RWPE2 (cell line): ENCODE data around the gene TXLNG.
A peak's percentile ranks its signal among the peaks of the same experiment; 100 is the strongest.

Experiments
- ATAC-seq: fragments of 200-7000 bp; cut with Tn5 transposase; 3 replicates; pipeline ENCODE4 v1.9.1; 2021; ENCODE audit warnings: low read depth
- DNase-seq: peaks from one replicate; pipeline ENCODE4 v3.0.0-alpha.2; 2020; ENCODE audit warnings: low spot score
- H3K27ac ChIP-seq: fragments of 450-650 bp; 2 replicates; pipeline ENCODE4 v1.5.1; 2017; ENCODE audit warnings: mild to moderate bottlenecking; ENCODE audit not compliant: poor library complexity, severe bottlenecking
- H3K27me3 ChIP-seq: fragments of 250-450 bp; sonication (Bioruptor Pico); 2 replicates; pipeline ENCODE4 v1.5.1; 2021; ENCODE audit warnings: mild to moderate bottlenecking, moderate library complexity; ENCODE audit not compliant: insufficient read depth, poor library complexity, severe bottlenecking
- H3K36me3 ChIP-seq: fragments of 250-450 bp; sonication (Bioruptor Pico); 2 replicates; pipeline ENCODE4 v1.5.1; 2020; ENCODE audit warnings: low read depth, mild to moderate bottlenecking, moderate library complexity
- H3K4me1 ChIP-seq: fragments of 250-450 bp; sonication (Bioruptor Pico); 2 replicates; pipeline ENCODE4 v1.5.1; 2021; ENCODE audit warnings: mild to moderate bottlenecking, moderate library complexity; ENCODE audit not compliant: insufficient read depth, poor library complexity, severe bottlenecking
- H3K4me3 ChIP-seq: fragments of 250-450 bp; sonication (Bioruptor Pico); 2 replicates; pipeline ENCODE4 v1.5.1; 2021; ENCODE audit warnings: mild to moderate bottlenecking, moderate library complexity; ENCODE audit not compliant: severe bottlenecking
- H3K9me3 ChIP-seq: fragments of 250-450 bp; sonication (Bioruptor Pico); 2 replicates; pipeline ENCODE4 v1.5.1; 2021; ENCODE audit warnings: mild to moderate bottlenecking, moderate library complexity; ENCODE audit not compliant: severe bottlenecking
- TF ChIP-seq, protein P1 (sequence below): fragments of 450-650 bp; IDR thresholded peaks from one replicate; pipeline ENCODE4 v1.5.1; 2017; ENCODE audit warnings: mild to moderate bottlenecking, moderate library complexity; ENCODE audit not compliant: poor library complexity, severe bottlenecking

Gene TXLNG

GRCh38 chrX:16807976-16808542, 21.8 kb downstream of the TXLNG start:
- H3K27me3 ChIP-seq = no peaks in the 10 kb centered on the region
- TF ChIP-seq, protein P1, sequence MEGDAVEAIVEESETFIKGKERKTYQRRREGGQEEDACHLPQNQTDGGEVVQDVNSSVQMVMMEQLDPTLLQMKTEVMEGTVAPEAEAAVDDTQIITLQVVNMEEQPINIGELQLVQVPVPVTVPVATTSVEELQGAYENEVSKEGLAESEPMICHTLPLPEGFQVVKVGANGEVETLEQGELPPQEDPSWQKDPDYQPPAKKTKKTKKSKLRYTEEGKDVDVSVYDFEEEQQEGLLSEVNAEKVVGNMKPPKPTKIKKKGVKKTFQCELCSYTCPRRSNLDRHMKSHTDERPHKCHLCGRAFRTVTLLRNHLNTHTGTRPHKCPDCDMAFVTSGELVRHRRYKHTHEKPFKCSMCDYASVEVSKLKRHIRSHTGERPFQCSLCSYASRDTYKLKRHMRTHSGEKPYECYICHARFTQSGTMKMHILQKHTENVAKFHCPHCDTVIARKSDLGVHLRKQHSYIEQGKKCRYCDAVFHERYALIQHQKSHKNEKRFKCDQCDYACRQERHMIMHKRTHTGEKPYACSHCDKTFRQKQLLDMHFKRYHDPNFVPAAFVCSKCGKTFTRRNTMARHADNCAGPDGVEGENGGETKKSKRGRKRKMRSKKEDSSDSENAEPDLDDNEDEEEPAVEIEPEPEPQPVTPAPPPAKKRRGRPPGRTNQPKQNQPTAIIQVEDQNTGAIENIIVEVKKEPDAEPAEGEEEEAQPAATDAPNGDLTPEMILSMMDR = no peak
- H3K9me3 ChIP-seq = no peaks in the 10 kb centered on the region
- ATAC-seq (peak; percentile 65; the same call in 2 of the 3 replicates), DNase-seq (no peak)
- no peak overlapping the region for H3K4me3 ChIP-seq
- H3K27ac ChIP-seq = peak overlapping the region; percentile 13
- no peaks in the 10 kb centered on the region for H3K4me1 ChIP-seq
- H3K36me3 ChIP-seq = no peaks in the 10 kb centered on the region

- no peaks in the 10 kb centered on the region for H3K27me3 ChIP-seq
- H3K27ac ChIP-seq = no peak overlapping the region
- no peak for ATAC-seq
- H3K9me3 ChIP-seq = no peaks in the 10 kb centered on the region
- TF ChIP-seq, protein P1 = no peak
- peaks cover 3% of the 10 kb centered on the region for H3K36me3 ChIP-seq
- no peaks in the 10 kb centered on the region for H3K4me1 ChIP-seq
- no peak overlapping the region for H3K4me3 ChIP-seq
- DNase-seq = no peak
Observed at GRCh38 chrX:16814597-16814996, 28.3 kb downstream of the TXLNG start.

GRCh38 chrX:16819634-16820033, 33.4 kb downstream of the TXLNG start:
- Histone ChIP-seq H3K27ac (no peak overlapping the region), H3K4me3 (no peak overlapping the region), H3K36me3 (peaks cover 10% of the 10 kb centered on the region), H3K4me1 (peaks cover 5% of the 10 kb centered on the region), H3K27me3 (no peaks in the 10 kb centered on the region), H3K9me3 (no peaks in the 10 kb centered on the region)
- no peak for DNase-seq
- ATAC-seq = no peak
- TF ChIP-seq, protein P1 = no peak

DNA sequence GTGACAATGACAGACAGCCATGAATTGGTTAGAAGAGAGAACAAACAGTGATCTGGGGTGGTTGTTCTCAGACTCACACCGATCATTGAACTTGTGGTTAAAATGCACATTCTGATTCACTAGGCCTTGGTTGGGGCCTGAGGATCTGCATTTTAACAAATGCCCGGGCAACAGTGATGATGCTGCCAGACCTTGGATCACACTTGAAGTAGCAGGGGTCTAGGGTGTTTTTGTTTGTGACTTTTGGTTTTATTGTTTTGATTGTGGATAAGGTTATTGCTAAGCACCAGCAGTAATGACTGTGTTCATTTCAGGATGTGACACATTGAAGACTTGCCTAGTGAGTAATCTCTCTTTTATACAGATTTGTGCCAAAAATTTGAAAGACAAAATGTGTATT, 36.5 kb downstream of the TXLNG start:
- H3K27ac ChIP-seq = peak overlapping the region; percentile 92
- H3K9me3 ChIP-seq = no peaks in the 10 kb centered on the region
- peak; percentile 72 for ATAC-seq
- H3K27me3 ChIP-seq = no peaks in the 10 kb centered on the region
- H3K36me3 ChIP-seq = peaks cover 10% of the 10 kb centered on the region
- H3K4me1 ChIP-seq = peaks cover 22% of the 10 kb centered on the region
- TF ChIP-seq, protein P1 = no peak
- no peak overlapping the region for H3K4me3 ChIP-seq
- DNase-seq = no peak

GRCh38 chrX:16825264-16826035, 39.2 kb downstream of the TXLNG start:
- DNase-seq (no peak), ATAC-seq (peak; percentile 59)
- peaks cover 26% of the 10 kb centered on the region for H3K4me1 ChIP-seq
- H3K27ac ChIP-seq = peak overlapping the region; percentile 92
- H3K4me3 ChIP-seq = no peak overlapping the region
- TF ChIP-seq, protein P1 = no peak
- H3K36me3 ChIP-seq = peaks cover 17% of the 10 kb centered on the region
- H3K27me3 ChIP-seq = no peaks in the 10 kb centered on the region
- H3K9me3 ChIP-seq = no peaks in the 10 kb centered on the region
